ENCODE data around the gene PAX7. TPM values are rescaled to one million over a fixed set of nuclear protein-coding genes. Genes with fewer than 3 reads are reported as not detected.

Gene PAX7
- total and polyA plus RNA-seq, 2 donors (not counting 3 experiments of a cell fraction or from before 2014, with no cell fraction given) = not detected

DNA sequence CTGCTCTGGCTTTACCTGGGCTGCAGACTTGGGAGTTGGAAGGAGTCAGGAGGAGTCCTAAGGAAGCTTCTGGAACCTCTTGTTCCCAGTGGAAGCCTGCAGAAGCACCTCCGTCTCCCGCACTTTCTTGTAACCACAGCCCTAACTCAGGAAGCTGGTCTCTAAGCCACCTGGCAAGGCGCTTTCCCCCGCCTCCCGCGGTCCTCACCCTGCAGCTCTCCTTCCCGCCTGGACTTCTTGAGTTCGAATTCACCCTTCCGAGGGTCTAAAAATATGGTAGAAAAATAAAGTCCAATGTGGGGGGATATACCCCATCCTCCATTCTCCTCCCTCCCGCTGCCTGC, 15.1 kb downstream of the PAX7 start:
- POLR2A ChIA-PET = no interaction called here
- no peak overlapping the region for H3K27ac ChIP-seq (ENCODE audit: insufficient read depth, low read depth, low read length)
- no peaks in the 10 kb centered on the region for H3K79me2 ChIP-seq (ENCODE audit: control insufficient read depth, insufficient read depth, low read length)
- no TSS peak for BruUV-seq (replicated peaks)
- H3K9me1 ChIP-seq (replicated peaks; ENCODE audit: control insufficient read depth, extremely low read depth, insufficient read depth, low read length) = no peaks in the 10 kb centered on the region
- H2AFZ ChIP-seq (ENCODE audit: low read depth, low read length) = no peak overlapping the region
- DNase-seq (ENCODE audit: low read depth, low spot score) (no peak), FAIRE-seq (no peak)
- H3K36me3 ChIP-seq (ENCODE audit: control insufficient read depth in 2 of 2, extremely low read depth in 1 of 2, insufficient read depth in 2 of 2, low read length in 2 of 2) = no peaks in the 10 kb centered on the region
- CTCF ChIA-PET = no interaction called here
- H4K20me1 ChIP-seq (replicated peaks; ENCODE audit: control insufficient read depth, extremely low read depth, insufficient read depth, low read length) = no peaks in the 10 kb centered on the region
- H3K9me3 ChIP-seq (replicated peaks; ENCODE audit: control insufficient read depth, insufficient read depth, low read length) = no peaks in the 10 kb centered on the region
- no peak overlapping the region for H3K9ac ChIP-seq (replicated peaks; ENCODE audit: extremely low read depth, insufficient read depth, low read length)
- TF ChIP-seq EZH2 (IDR thresholded peaks at IDR 0.05; ENCODE audit: borderline replicate concordance, low read depth, low read length, severe bottlenecking) (no peak), POLR2A (IDR thresholded peaks at IDR 0.05; ENCODE audit: low read depth, low read length) (no peak), MYC (IDR thresholded peaks at IDR 0.05; ENCODE audit: low read depth, low read length) (no peak), FOS (IDR thresholded peaks at IDR 0.05; ENCODE audit: borderline replicate concordance, insufficient read depth, low read length) (no peak), POLR2AphosphoS5 (IDR thresholded peaks at IDR 0.05; ENCODE audit: insufficient read depth, low read depth, low read length) (no peak), JUN (IDR thresholded peaks at IDR 0.05; ENCODE audit: borderline replicate concordance, insufficient read depth, insufficient read length, low read depth) (no peak), GATA2 (IDR thresholded peaks at IDR 0.05; ENCODE audit: insufficient read depth, insufficient read length, low read depth, low read length) (no peak)
- TF ChIP-seq, protein P1, sequence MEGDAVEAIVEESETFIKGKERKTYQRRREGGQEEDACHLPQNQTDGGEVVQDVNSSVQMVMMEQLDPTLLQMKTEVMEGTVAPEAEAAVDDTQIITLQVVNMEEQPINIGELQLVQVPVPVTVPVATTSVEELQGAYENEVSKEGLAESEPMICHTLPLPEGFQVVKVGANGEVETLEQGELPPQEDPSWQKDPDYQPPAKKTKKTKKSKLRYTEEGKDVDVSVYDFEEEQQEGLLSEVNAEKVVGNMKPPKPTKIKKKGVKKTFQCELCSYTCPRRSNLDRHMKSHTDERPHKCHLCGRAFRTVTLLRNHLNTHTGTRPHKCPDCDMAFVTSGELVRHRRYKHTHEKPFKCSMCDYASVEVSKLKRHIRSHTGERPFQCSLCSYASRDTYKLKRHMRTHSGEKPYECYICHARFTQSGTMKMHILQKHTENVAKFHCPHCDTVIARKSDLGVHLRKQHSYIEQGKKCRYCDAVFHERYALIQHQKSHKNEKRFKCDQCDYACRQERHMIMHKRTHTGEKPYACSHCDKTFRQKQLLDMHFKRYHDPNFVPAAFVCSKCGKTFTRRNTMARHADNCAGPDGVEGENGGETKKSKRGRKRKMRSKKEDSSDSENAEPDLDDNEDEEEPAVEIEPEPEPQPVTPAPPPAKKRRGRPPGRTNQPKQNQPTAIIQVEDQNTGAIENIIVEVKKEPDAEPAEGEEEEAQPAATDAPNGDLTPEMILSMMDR (IDR thresholded peaks at IDR 0.05; ENCODE audit: extremely low read depth in 1 of 2, insufficient read depth in 1 of 2, low read depth in 1 of 2, low read length in 2 of 2) = no peak
- TF ChIP-seq, protein P2, sequence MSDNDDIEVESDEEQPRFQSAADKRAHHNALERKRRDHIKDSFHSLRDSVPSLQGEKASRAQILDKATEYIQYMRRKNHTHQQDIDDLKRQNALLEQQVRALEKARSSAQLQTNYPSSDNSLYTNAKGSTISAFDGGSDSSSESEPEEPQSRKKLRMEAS (IDR thresholded peaks at IDR 0.05; ENCODE audit: insufficient read depth, insufficient read length) = no peak
- H3K4me2 ChIP-seq (ENCODE audit: insufficient read depth, low read length) = no peak overlapping the region
- H3K27me3 ChIP-seq (ENCODE audit: control insufficient read depth in 2 of 2, insufficient read depth in 2 of 2, low read length in 2 of 2) = peaks cover 70 to 77% of the 10 kb centered on the region in 2 experiments
- intact Hi-C loops (cut with micrococcal nuclease) (no loop called here), dilution Hi-C loops (cut with MboI; ENCODE audit: extremely low pct_ligation_motif_present, low sequenced_read_pairs) (no loop called here)
- no peaks in the 10 kb centered on the region for H3K4me1 ChIP-seq (ENCODE audit: control insufficient read depth, extremely low read depth, insufficient read depth, low read length)
- H3K4me3 ChIP-seq (replicated peaks in 1 of 3; ENCODE audit: insufficient read depth in 1 of 3, low read depth in 1 of 3, low read length in 3 of 3) = no peak overlapping the region
